HuH-7 (cell line): ENCODE measurements around the gene METTL18.

Experiments
- DNase-seq: peaks from one replicate; pipeline ENCODE4 v3.0.0; 2011; ENCODE audit warnings: low spot score

Gene METTL18

DNA sequence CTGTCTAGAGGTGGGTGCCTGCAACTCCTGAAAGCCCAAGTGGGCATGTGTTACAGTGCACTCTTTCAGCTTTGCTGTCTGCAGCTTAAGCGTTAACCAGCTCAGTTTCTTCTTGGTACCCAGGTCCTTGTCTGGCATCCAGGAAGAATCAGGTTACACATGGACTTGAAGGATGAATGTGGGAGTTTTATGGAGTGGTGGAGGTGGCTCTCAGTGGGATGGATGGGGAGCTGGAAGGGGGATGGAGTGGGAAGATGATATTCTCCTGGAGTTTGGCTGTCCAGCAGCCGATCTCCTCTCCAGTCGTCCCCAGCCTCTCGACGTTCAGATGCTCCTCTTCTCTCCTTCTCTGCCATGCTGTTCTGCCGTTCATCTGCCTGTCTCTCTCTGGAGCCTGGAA is 9.4 kb downstream of the METTL18 start:
- no peak for DNase-seq

GRCh38 chr1:169784102-169784501 is 10.6 kb downstream of the METTL18 start:
- no peak for DNase-seq

DNA sequence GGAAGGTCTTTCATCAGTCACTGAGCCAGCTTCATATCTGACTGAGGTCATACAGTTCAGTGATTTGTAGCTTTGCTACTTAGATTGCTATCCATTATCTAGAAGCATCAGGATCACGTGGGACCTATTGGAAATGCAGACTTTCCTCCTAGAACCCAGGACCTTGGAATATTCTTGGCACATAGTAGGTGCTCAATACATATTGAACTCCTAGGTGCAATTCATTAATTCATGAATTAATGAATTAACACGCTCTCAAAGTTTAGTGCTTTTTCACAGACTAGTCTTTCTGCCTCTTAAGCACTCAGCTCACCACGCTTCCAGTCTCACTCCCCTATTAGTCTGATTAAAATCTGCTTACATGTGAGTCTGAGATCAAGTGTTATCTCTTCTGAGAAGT is 12.1 kb downstream of the METTL18 start:
- DNase-seq: no peak

- DNase-seq: no peak
Observed at GRCh38 chr1:169779970-169780369, 14.7 kb downstream of the METTL18 start.

- no peak for DNase-seq
Observed at GRCh38 chr1:169779150-169779549, 15.6 kb downstream of the METTL18 start.

DNA sequence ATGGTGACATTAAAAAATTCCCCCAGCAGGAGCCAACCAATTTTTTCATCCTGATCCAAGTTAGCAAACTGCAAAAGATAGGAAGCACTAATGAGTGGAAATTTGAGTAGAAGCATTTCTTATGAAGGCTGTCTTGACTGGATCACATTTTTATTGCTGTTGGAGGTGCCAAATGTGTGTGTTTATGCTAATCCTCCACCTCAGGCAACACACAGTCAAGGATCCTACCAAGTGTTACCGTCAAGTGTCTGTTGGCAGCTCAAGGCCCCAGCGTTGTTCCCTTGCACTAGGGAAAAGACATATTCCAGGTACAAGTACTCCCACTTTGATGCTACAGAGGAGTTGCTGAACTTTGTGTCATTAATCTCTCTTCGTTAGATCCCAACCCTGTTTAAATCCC is 18.3 kb downstream of the METTL18 start:
- DNase-seq: no peak

DNA sequence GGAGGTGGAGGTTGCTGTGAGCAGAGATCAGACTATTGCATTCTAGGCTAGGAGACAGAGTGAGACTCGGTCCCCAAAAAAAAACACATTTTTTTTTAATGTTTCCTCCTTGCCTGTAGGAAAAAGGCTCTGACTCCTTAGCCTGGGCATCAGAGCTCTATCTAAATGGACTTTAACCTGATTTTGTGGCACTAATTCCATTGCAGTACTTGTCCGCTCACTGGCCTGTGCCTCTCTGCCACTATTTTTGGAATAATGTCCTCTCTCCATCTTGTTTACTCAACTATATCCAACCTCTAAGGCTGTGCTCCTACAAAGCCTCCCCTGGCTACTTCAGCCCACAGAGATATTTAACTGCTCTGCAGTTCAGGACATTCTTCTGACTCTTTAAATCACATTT is 26.5 kb downstream of the METTL18 start:
- DNase-seq: no peak

DNA sequence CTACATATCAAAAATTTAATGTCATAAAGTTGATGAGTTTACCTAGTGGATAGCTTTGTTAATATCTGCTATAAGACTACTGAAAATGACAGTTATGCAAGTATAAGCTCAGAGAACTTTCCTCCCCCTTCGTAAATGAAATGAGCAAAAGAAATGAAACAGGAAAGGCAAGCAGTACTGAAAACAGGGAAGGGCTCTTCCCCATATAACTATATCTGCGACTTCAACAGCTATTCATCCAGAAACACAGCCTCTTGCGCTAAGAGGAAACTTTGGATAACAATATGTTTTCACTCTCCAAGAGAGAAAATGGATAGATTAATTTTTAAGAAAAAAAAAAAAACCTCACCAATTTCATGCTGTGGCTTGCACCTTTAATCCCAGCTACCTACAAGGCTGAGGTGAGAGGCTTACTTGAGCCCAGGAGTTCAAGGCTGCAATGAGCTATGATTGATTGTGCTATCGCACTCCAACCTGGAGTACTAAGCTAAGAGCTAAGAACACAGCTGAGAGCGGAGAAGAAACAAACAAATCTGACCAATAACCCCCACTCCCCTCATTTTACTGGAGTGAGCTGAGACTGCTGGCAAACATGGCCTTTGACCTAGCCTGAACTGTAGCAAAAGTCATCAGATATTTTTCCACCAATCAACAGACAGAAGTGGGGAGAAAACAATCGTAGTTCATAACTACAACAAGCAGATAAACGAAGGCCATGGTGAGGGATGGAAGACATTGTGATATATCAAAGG is 29.0 kb downstream of the METTL18 start:
- DNase-seq: peak; percentile 74

DNA sequence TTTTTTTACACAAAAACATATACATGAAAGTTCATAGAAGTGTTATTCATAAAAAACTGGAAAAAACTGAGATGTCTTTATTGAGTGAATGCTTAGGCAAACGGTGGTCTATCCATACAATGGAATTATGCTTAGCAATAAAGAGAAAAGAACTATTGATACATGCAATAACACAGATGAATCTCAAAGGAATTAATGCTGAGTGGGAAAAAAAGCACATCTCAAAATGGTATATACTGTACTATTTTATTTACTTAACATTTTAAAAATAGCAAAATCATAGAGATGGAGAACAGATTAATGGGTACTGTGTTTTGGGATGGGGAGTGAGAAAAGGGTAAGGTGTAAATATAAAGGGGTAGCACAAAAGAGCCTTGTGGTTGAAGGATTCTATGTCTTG is 29.8 kb downstream of the METTL18 start:
- DNase-seq: no peak

DNA sequence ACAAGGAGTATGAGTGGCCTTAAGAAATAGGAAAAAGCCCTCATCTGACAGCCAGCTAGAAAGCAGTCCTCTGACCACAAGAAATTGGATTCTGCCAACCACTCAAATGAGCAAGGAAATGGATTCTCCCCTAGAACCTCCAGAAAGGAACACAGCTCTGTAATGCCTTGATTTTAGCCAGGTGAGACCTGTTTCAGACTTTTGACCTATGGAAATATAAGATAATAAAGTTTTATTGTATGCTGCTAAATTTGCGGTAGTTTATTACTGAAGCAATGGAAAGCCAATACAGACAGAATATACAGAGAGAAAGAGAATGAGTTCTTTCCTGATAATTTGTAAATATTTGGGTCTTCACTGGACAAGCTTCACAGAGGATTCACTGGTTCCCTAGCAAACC is 32.0 kb downstream of the METTL18 start:
- no peak for DNase-seq

GRCh38 chr1:169759038-169759437 is 35.7 kb downstream of the METTL18 start:
- DNase-seq: no peak

DNA sequence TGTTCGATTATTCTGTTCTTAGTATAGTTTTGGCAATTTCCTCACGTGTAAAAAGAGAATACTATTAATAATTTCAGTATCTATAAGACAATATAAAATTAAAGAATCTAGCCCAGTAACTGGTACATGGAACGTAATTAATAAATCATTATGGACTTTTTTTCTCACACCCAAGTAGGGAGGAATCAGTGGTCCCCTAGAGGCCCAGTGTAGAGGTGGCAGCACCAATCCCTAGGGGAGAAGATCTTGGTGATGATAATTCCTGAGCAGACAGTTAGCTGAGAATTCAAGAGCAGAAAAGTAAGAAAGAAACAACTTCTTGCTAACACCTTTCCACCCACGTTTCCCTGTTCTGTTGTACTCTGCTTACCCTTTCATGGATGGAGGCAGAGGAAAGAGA is 41.2 kb downstream of the METTL18 start:
- no peak for DNase-seq

- no peak for DNase-seq
Observed at GRCh38 chr1:169750041-169750440, 44.7 kb downstream of the METTL18 start.

DNA sequence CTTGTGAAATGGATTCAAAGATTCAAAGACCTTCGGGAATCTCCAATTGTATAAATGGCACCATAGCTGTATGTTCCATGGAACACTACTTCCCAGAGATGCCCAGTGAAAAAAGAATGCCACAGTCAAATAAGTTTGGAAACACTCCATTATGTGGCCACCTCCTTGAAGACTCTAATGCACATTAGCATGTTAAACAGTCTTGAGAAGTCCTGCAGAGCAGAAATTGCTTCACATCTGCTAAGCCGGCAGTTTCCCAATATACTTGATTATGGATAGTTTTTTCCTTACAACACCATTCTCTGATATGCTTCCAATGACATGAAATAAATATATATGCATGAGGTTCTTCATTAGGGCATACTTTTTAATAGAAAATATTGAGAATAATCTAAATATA is 48.2 kb downstream of the METTL18 start:
- DNase-seq: no peak

GRCh38 chr1:169745015-169745861 is 49.5 kb downstream of the METTL18 start:
- DNase-seq: no peak
